NCI-H187 treated with DMSO at 0.1 percent for 48 hours (cell line): ENCODE data around the gene ZNF618.
"Not testable (repeated sequence)": the region's sequence is repeated elsewhere in the genome, so short reads cannot be mapped to it uniquely, and the experiment has no call there.

Experiments
- DNase-seq: peaks from one replicate; lab custom pipeline; 2025; lab: John Stamatoyannopoulos, UW

ZNF618 gene

GRCh38 chr9:114038724-114039313 lies 162.7 kb downstream of the ZNF618 start:
- DNase-seq, result no peak

- no peak for DNase-seq
Observed at GRCh38 chr9:114039484-114039883, 163.4 kb downstream of the ZNF618 start.

GRCh38 chr9:114043660-114044059 lies 167.6 kb downstream of the ZNF618 start:
- DNase-seq, result not testable (repeated sequence)

- no peak for DNase-seq
Observed at GRCh38 chr9:114046237-114046755, 170.2 kb downstream of the ZNF618 start.

GRCh38 chr9:114046875-114047274 lies 170.8 kb downstream of the ZNF618 start:
- no peak for DNase-seq

GRCh38 chr9:114047717-114048116 lies 171.6 kb downstream of the ZNF618 start:
- DNase-seq, result no peak

GRCh38 chr9:114048533-114049415 lies 172.7 kb downstream of the ZNF618 start:
- DNase-seq, result no peak

GRCh38 chr9:114049441-114050225 lies 173.5 kb downstream of the ZNF618 start:
- no peak for DNase-seq

GRCh38 chr9:114050226-114050568 lies 174.1 kb downstream of the ZNF618 start:
- no peak for DNase-seq

- no peak for DNase-seq
Observed at GRCh38 chr9:114050646-114051045, 174.5 kb downstream of the ZNF618 start.

GRCh38 chr9:114051281-114051680 lies 175.2 kb downstream of the ZNF618 start:
- no peak for DNase-seq

- no peak for DNase-seq
Observed at GRCh38 chr9:114051706-114052105, 175.6 kb downstream of the ZNF618 start.

- no peak for DNase-seq
Observed at GRCh38 chr9:114053246-114054005, 177.3 kb downstream of the ZNF618 start.

GRCh38 chr9:114054191-114054690 lies 178.1 kb downstream of the ZNF618 start:
- no peak for DNase-seq

GRCh38 chr9:114055061-114055460 lies 179.0 kb downstream of the ZNF618 start:
- no peak for DNase-seq

- no peak for DNase-seq
Observed at GRCh38 chr9:114055894-114056293, 179.8 kb downstream of the ZNF618 start.

- DNase-seq, result no peak
Observed at GRCh38 chr9:114056527-114056926, 180.4 kb downstream of the ZNF618 start.

- no peak for DNase-seq
Observed at GRCh38 chr9:114057161-114057885, 181.2 kb downstream of the ZNF618 start.

GRCh38 chr9:114058688-114059046 lies 182.6 kb downstream of the ZNF618 start:
- DNase-seq, result no peak

GRCh38 chr9:114059047-114059803 lies 183.1 kb downstream of the ZNF618 start:
- no peak for DNase-seq
